ENCODE results near the gene ZNF528.
A peak's percentile ranks its signal among the peaks of the same experiment; 100 is the strongest.

ZNF528 gene

GRCh38 chr19:52397310-52398080 is at the start of gene ZNF528:
Gene ZNF528 (plus strand): TSS chr19:52397849. CDS start chr19:52402014, 4,165 bp downstream.
- FAIRE-seq: peak; percentile 90

- no peak for FAIRE-seq
Observed at GRCh38 chr19:52351512-52351911, 46.1 kb upstream of the ZNF528 start.

GRCh38 chr19:52366414-52366824 is 31.2 kb upstream of the ZNF528 start:
- FAIRE-seq: no peak

- peak; percentile 94 for FAIRE-seq
Observed at GRCh38 chr19:52369559-52370340, 27.9 kb upstream of the ZNF528 start, which contains the start of gene ZNF880. Gene ZNF880 (plus strand): TSS chr19:52369923. CDS start chr19:52369966, 43 bp downstream.

GRCh38 chr19:52370341-52370710 is 27.3 kb upstream of the ZNF528 start:
- FAIRE-seq: no peak

GRCh38 chr19:52391135-52391534 is 6.5 kb upstream of the ZNF528 start:
- no peak for FAIRE-seq

GRCh38 chr19:52398081-52398441 is 412 bp downstream of the ZNF528 start:
- FAIRE-seq: no peak

- no peak for FAIRE-seq
Observed at GRCh38 chr19:52410276-52410675, 12.6 kb downstream of the ZNF528 start.

GRCh38 chr19:52415711-52416110 is 18.1 kb downstream of the ZNF528 start:
- no peak for FAIRE-seq

GRCh38 chr19:52428937-52429336 is 31.3 kb downstream of the ZNF528 start, which contains the start of gene ZNF534:
Gene ZNF534 (plus strand): TSS chr19:52429148. CDS start chr19:52431475, 2,327 bp downstream.
- FAIRE-seq: no peak

GRCh38 chr19:52442179-52442578 is 44.5 kb downstream of the ZNF528 start:
- no peak for FAIRE-seq

GRCh38 chr19:52444506-52444905 is 46.9 kb downstream of the ZNF528 start:
- FAIRE-seq: no peak

GRCh38 chr19:52451241-52451640 is 53.6 kb downstream of the ZNF528 start:
- no peak for FAIRE-seq

- no peak for FAIRE-seq
Observed at GRCh38 chr19:52453324-52454094, 55.9 kb downstream of the ZNF528 start, which contains the start of gene ZNF578. Gene ZNF578 (plus strand): TSS chr19:52453553. CDS start chr19:52501846, 48,293 bp downstream.

GRCh38 chr19:52464798-52465470 is 67.3 kb downstream of the ZNF528 start:
- no peak for FAIRE-seq
